Endothelial cell of umbilical vein (primary cell): ENCODE results near the gene TMEM151B. TPM values are rescaled to one million over a fixed set of nuclear protein-coding genes. Genes with fewer than 3 reads are reported as not detected.

ENCODE experiments used
- BruUV-seq: library from RNA; stranded (reverse); fragments of 400-500 nt; replicated peaks from 2 replicates; lab custom pipeline; 2021; lab: Mats Ljungman, UMichigan
- CTCF ChIA-PET: fragments of 300-600, 350-600 bp; sonication (Branson Sonifier 250); formaldehyde crosslinking; loops from one replicate; lab custom pipeline; 2021; ENCODE audit warnings: antibody characterized with exemption, inconsistent platforms; lab: Charles Lee
- POLR2A ChIA-PET: fragments of 300-600, 350-600 bp; sonication (Branson Sonifier 250); formaldehyde crosslinking; loops from one replicate; lab custom pipeline; 2021; ENCODE audit warnings: antibody characterized with exemption, inconsistent platforms; lab: Charles Lee
- DNase-seq: peaks from one replicate; pipeline ENCODE4 v3.0.0-alpha.2; 2011; ENCODE audit warnings: low read depth, low spot score
- FAIRE-seq: peaks from 2 replicates; lab custom pipeline; 2011; peaks lifted over from hg19 to GRCh38; lab: Jason Lieb, UNC
- H2AFZ ChIP-seq: 2 replicates; pipeline ENCODE4 v1.6.0; 2012; ENCODE audit warnings: low read depth, low read length, control low read depth, inconsistent platforms
- H3K27ac ChIP-seq: 2 replicates; pipeline ENCODE4 v1.5.1; 2011; ENCODE audit warnings: low read depth, mild to moderate bottlenecking, control low read depth, low read length, moderate library complexity; ENCODE audit not compliant: insufficient read depth
- H3K27me3 ChIP-seq, 2 experiments: 2 replicates each; pipeline versions ENCODE4 v1.6.0 to v1.6.1; 2011; ENCODE audit warnings: low read length in 2 of 2, mixed read lengths in 1 of 2; ENCODE audit not compliant: control insufficient read depth in 2 of 2, insufficient read depth in 2 of 2
- H3K36me3 ChIP-seq, 2 experiments: 2 replicates in 1 of 2; 3 replicates in 1 of 2; pipeline ENCODE4 v1.5.1; 2011; ENCODE audit warnings: low read length in 2 of 2, mild to moderate bottlenecking in 1 of 2, moderate library complexity in 1 of 2; ENCODE audit not compliant: control insufficient read depth in 2 of 2, insufficient read depth in 2 of 2; ENCODE audit errors: extremely low read depth in 1 of 2
- H3K4me1 ChIP-seq: 3 replicates; pipeline ENCODE4 v1.5.1; 2011; ENCODE audit warnings: mild to moderate bottlenecking, low read length; ENCODE audit not compliant: control insufficient read depth, insufficient read depth; ENCODE audit errors: extremely low read depth
- H3K4me2 ChIP-seq: 2 replicates; pipeline ENCODE4 v1.6.1; 2011; ENCODE audit warnings: low read length, control low read depth, mixed read lengths; ENCODE audit not compliant: insufficient read depth
- H3K4me3 ChIP-seq, 3 experiments: fragments of 200-600 bp in 1 of 3; sonication (generic), shearing (Covaris generic) in 1 of 3; replicated peaks in 1 of 3; 2 replicates each; pipeline ENCODE4 v1.5.1; 2011 to 2016; ENCODE audit warnings: control low read depth in 3 of 3, low read length in 3 of 3, mild to moderate bottlenecking in 2 of 3, inconsistent platforms in 1 of 3, low read depth in 1 of 3, moderate library complexity in 1 of 3; ENCODE audit not compliant: insufficient read depth in 1 of 3
- H3K79me2 ChIP-seq: 2 replicates; pipeline ENCODE4 v1.6.0; 2012; ENCODE audit warnings: low read length, inconsistent platforms; ENCODE audit not compliant: control insufficient read depth, insufficient read depth
- H3K9ac ChIP-seq: replicated peaks from 2 replicates; pipeline ENCODE3; 2011; ENCODE audit warnings: low read length, control low read depth; ENCODE audit not compliant: insufficient read depth; ENCODE audit errors: extremely low read depth
- H3K9me1 ChIP-seq: replicated peaks from 3 replicates; pipeline ENCODE4 v1.6.0; 2011; ENCODE audit warnings: mild to moderate bottlenecking, low read length; ENCODE audit not compliant: control insufficient read depth, insufficient read depth; ENCODE audit errors: extremely low read depth
- H3K9me3 ChIP-seq: replicated peaks from 2 replicates; pipeline ENCODE4 v1.5.1; 2012; ENCODE audit warnings: low read length, inconsistent platforms; ENCODE audit not compliant: control insufficient read depth, insufficient read depth
- H4K20me1 ChIP-seq: replicated peaks from 2 replicates; pipeline ENCODE3; 2011; ENCODE audit warnings: mild to moderate bottlenecking, low read length; ENCODE audit not compliant: control insufficient read depth, insufficient read depth; ENCODE audit errors: extremely low read depth
- CTCF ChIP-seq, 2 donors: IDR thresholded peaks; 1 replicate in 1 of 2; 2 replicates in 1 of 2; pipeline ENCODE4 v1.5.1; 2011; ENCODE audit warnings: low read length in 2 of 2, mild to moderate bottlenecking in 2 of 2, moderate library complexity in 2 of 2, control low read depth in 1 of 2, inconsistent platforms in 1 of 2, low read depth in 1 of 2; ENCODE audit not compliant: insufficient read depth in 1 of 2; ENCODE audit errors: extremely low read depth in 1 of 2
- EZH2 ChIP-seq: IDR thresholded peaks from 2 replicates; pipeline ENCODE4 v1.6.1; 2012; ENCODE audit warnings: borderline replicate concordance, low read depth, mild to moderate bottlenecking, moderate library complexity, low read length, inconsistent platforms; ENCODE audit not compliant: severe bottlenecking
- FOS ChIP-seq: IDR thresholded peaks from 2 replicates; pipeline ENCODE4 v1.6.1; 2011; ENCODE audit warnings: mild to moderate bottlenecking, low read length, moderate library complexity, borderline replicate concordance; ENCODE audit not compliant: insufficient read depth
- GATA2 ChIP-seq: IDR thresholded peaks from 2 replicates; pipeline ENCODE4 v1.7.0; 2011; ENCODE audit warnings: low read depth, mild to moderate bottlenecking, moderate library complexity, mixed read lengths, low read length; ENCODE audit not compliant: insufficient read length, insufficient read depth
- JUN ChIP-seq: IDR thresholded peaks from 2 replicates; pipeline ENCODE4 v1.6.1; 2011; ENCODE audit warnings: borderline replicate concordance, low read depth; ENCODE audit not compliant: insufficient read length, insufficient read depth
- MYC ChIP-seq: IDR thresholded peaks from one replicate; pipeline ENCODE4 v1.6.1; 2011; ENCODE audit warnings: mild to moderate bottlenecking, low read depth, low read length
- POLR2A ChIP-seq: IDR thresholded peaks from 2 replicates; pipeline ENCODE4 v1.6.1; 2012; ENCODE audit warnings: low read depth, mild to moderate bottlenecking, control low read depth, low read length
- POLR2AphosphoS5 ChIP-seq: IDR thresholded peaks from 2 replicates; pipeline ENCODE4 v1.6.1; 2012; ENCODE audit warnings: low read depth, mild to moderate bottlenecking, control low read depth, low read length, moderate library complexity; ENCODE audit not compliant: insufficient read depth
- dilution Hi-C: fragments of 300-500 bp; cut with MboI; formaldehyde crosslinking; loops from one replicate; pipeline ENCODE4 v1.15.0; 2019; ENCODE audit warnings: low sequenced_read_pairs; ENCODE audit not compliant: extremely low pct_ligation_motif_present
- intact Hi-C: fragments of 100-400 bp; cut with micrococcal nuclease; formaldehyde crosslinking; loops from one replicate; pipeline ENCODE4 v1.10.0; 2022
- polyA plus RNA-seq, 4 experiments: library from polyadenylated mRNA; depleted of rRNA in 3 of 4; stranded (reverse) in 3 of 4; unstranded in 1 of 4; fragments of >200 nt; gene quantifications; 2 replicates each; pipeline versions ENCODE4 v1.2.1 to v1.2.3, GENCODE V29; 2011 to 2012; ENCODE audit warnings: missing spikeins in 1 of 4
- total RNA-seq: library from RNA; stranded (reverse); gene quantifications from 2 replicates; pipeline ENCODE4 v1.2.3, GENCODE V29; 2021

The TMEM151B gene
- total and polyA plus RNA-seq, 2 donors (not counting 3 experiments of a cell fraction or from before 2014, with no cell fraction given), result 0.03 to 0.07 TPM

- Histone ChIP-seq H3K9ac (no peak overlapping the region), H3K4me1 (peaks cover 28% of the 10 kb centered on the region), H3K9me3 (no peaks in the 10 kb centered on the region), H2AFZ (no peak overlapping the region), H3K36me3 (peaks cover 45 to 50% of the 10 kb centered on the region in 2 experiments), H3K27ac (no peak overlapping the region), H3K4me2 (peak overlapping the region; percentile 13), H3K79me2 (peaks cover 65% of the 10 kb centered on the region), H4K20me1 (peaks cover 9% of the 10 kb centered on the region), H3K27me3 (no peaks in the 10 kb centered on the region), H3K9me1 (no peaks in the 10 kb centered on the region), H3K4me3 (no peak overlapping the region)
- intact Hi-C loops (no loop called here), dilution Hi-C loops (no loop called here)
- CTCF ChIA-PET, result no interaction called here
- no peak for TF ChIP-seq POLR2A
- peak; percentile 16 for TF ChIP-seq POLR2AphosphoS5
- no peak for TF ChIP-seq FOS
- BruUV-seq, result no TSS peak
- POLR2A ChIA-PET, result no interaction called here
- no peak for DNase-seq
- no peak for FAIRE-seq
Measured at GRCh38 chr6:44250718-44251123, 19.5 kb upstream of the TMEM151B start.

- no TSS peak for BruUV-seq
- Histone ChIP-seq H3K79me2 (peaks cover 76% of the 10 kb centered on the region), H3K36me3 (peaks cover 45 to 50% of the 10 kb centered on the region in 2 experiments), H3K27me3 (no peaks in the 10 kb centered on the region), H3K4me1 (peaks cover 35% of the 10 kb centered on the region), H2AFZ (no peak overlapping the region), H3K9me1 (no peaks in the 10 kb centered on the region), H3K9me3 (no peaks in the 10 kb centered on the region), H3K4me2 (no peak overlapping the region), H4K20me1 (peaks cover 9% of the 10 kb centered on the region), H3K4me3 (no peak overlapping the region), H3K9ac (no peak overlapping the region), H3K27ac (no peak overlapping the region)
- POLR2A ChIA-PET, result no interaction called here
- DNase-seq, result no peak
- intact Hi-C loops (no loop called here), dilution Hi-C loops (no loop called here)
- CTCF ChIA-PET, result interaction anchor here (1.4 kb wide), 1 partner anchor 79 kb away, joined by 3 read pairs; no protein-coding TSS in a partner anchor
- no peak for FAIRE-seq
- TF ChIP-seq GATA2 (no peak), JUN (no peak), CTCF (IDR thresholded peaks at IDR 0.05; ENCODE audit: extremely low read depth in 1 of 2, insufficient read depth in 1 of 2, low read depth in 1 of 2, low read length in 2 of 2) (no peak), MYC (no peak), EZH2 (no peak), FOS (no peak)
Measured at GRCh38 chr6:44251576-44252524, 18.4 kb upstream of the TMEM151B start.
